Colonic mucosa (tissue), 4 donors: ENCODE measurements around the gene ETV2. TPM values are rescaled to one million over a fixed set of nuclear protein-coding genes. Genes with fewer than 3 reads are reported as not detected.
A peak's percentile ranks its signal among the peaks of the same experiment; 100 is the strongest.
"Not testable (repeated sequence)": the region's sequence is repeated elsewhere in the genome, so short reads cannot be mapped to it uniquely, and the experiment has no call there.

Source experiments
- DNase-seq: peaks from one replicate; pipeline ENCODE4 v3.0.0-alpha.2; 2020
- H3K27ac ChIP-seq: fragments of 200-600 bp; one replicate; pipeline ENCODE4 v1.8.0; 2021
- H3K27me3 ChIP-seq: fragments of 200-600 bp; one replicate; pipeline ENCODE4 v1.8.0; 2021
- H3K36me3 ChIP-seq: fragments of 200-600 bp; one replicate; pipeline ENCODE4 v1.8.0; 2021
- H3K4me1 ChIP-seq: fragments of 200-600 bp; one replicate; pipeline ENCODE4 v1.8.0; 2021; ENCODE audit warnings: mild to moderate bottlenecking
- H3K4me3 ChIP-seq: fragments of 200-600 bp; one replicate; pipeline ENCODE4 v1.8.0; 2021
- H3K9ac ChIP-seq, 2 donors: one replicate each; pipeline ENCODE4 v1.7.0; 2013; ENCODE audit warnings: control low read depth in 2 of 2, low read depth in 2 of 2, low read length in 2 of 2
- H3K9me3 ChIP-seq: fragments of 200-600 bp; one replicate; pipeline ENCODE4 v1.8.0; 2021
- CTCF ChIP-seq: fragments of 200-600 bp; IDR thresholded peaks from one replicate; pipeline ENCODE4 v1.8.0; 2022; ENCODE audit warnings: antibody characterized with exemption, mild to moderate bottlenecking
- intact Hi-C: fragments of 100-400 bp; cut with DNase I; formaldehyde crosslinking; loops from one replicate; pipeline ENCODE4 v1.14.1; 2022
- total RNA-seq, 2 donors: library from RNA; stranded (reverse); fragmentation: NEBNext Ultra II Directional in 1 of 2; extraction: Animal tissue kit (Norgen Biotek cat#: 25700) in 1 of 2; gene quantifications; one replicate each; pipeline ENCODE4 v1.2.1, GENCODE V29; 2021
- donor health status: healthy.
- donor health status: DM: no; HTN: no; CAD: no.
- donor health status: DM: no; HTN: no; CAD: no.

The ETV2 gene
- 1 to 10 TPM; 1.4 to 1.9 TPM for total RNA-seq

GRCh38 chr19:35641515-35642151 is at the start of gene ETV2:
Gene ETV2, plus strand, starts transcription at chr19:35641745. Its CDS starts 716 bp downstream, at chr19:35642461.
- peak; percentile 38 for DNase-seq
- Histone ChIP-seq H3K27ac (no peak within 1 kb of the TSS), H3K9ac (peak within 1 kb of the TSS in 1 of 2 donors; percentile 12), H3K9me3 (no peaks in the 10 kb centered on the region), H3K4me3 (no peak within 1 kb of the TSS), H3K4me1 (no peaks in the 10 kb centered on the region), H3K27me3 (no peaks in the 10 kb centered on the region), H3K36me3 (no peaks in the 10 kb centered on the region)
- no peak for TF ChIP-seq CTCF
- intact Hi-C loops: no loop called here

- DNase-seq: no peak
- Histone ChIP-seq H3K27ac (no peak overlapping the region), H3K36me3 (no peaks in the 10 kb centered on the region), H3K9me3 (no peaks in the 10 kb centered on the region), H3K9ac (no peak overlapping the region), H3K27me3 (no peaks in the 10 kb centered on the region), H3K4me1 (no peaks in the 10 kb centered on the region), H3K4me3 (no peak overlapping the region)
- TF ChIP-seq CTCF: peak; percentile 43
- intact Hi-C loops: no loop called here
Measured at GRCh38 chr19:35592226-35592625, 49.3 kb upstream of the ETV2 start.

GRCh38 chr19:35595026-35595425 is 46.5 kb upstream of the ETV2 start:
- H3K9me3 ChIP-seq, DNase-seq, H3K4me3 ChIP-seq, H3K36me3 ChIP-seq, H3K4me1 ChIP-seq, H3K27ac ChIP-seq, intact Hi-C loops, H3K27me3 ChIP-seq, H3K9ac ChIP-seq: not testable (repeated sequence)

GRCh38 chr19:35595928-35596327 is 45.6 kb upstream of the ETV2 start:
- no peaks in the 10 kb centered on the region for H3K36me3 ChIP-seq
- intact Hi-C loops: no loop called here

GRCh38 chr19:35596366-35596999 is 45.1 kb upstream of the ETV2 start:
- no peak for DNase-seq
- Histone ChIP-seq H3K4me1 (no peaks in the 10 kb centered on the region), H3K27me3 (no peaks in the 10 kb centered on the region), H3K4me3 (no peak overlapping the region), H3K9me3 (no peaks in the 10 kb centered on the region), H3K9ac (no peak overlapping the region), H3K36me3 (no peaks in the 10 kb centered on the region), H3K27ac (no peak overlapping the region)
- no peak for TF ChIP-seq CTCF
- intact Hi-C loops: no loop called here

More at GRCh38 chr19:35595928-35596327, 45.6 kb upstream of the ETV2 start:
- no peak for TF ChIP-seq CTCF
- DNase-seq: no peak
- Histone ChIP-seq H3K27me3 (no peaks in the 10 kb centered on the region), H3K4me1 (no peaks in the 10 kb centered on the region), H3K9ac (no peak overlapping the region), H3K27ac (no peak overlapping the region), H3K4me3 (no peak overlapping the region), H3K9me3 (no peaks in the 10 kb centered on the region)

GRCh38 chr19:35601971-35602370 is 39.6 kb upstream of the ETV2 start:
- no peak for DNase-seq
- Histone ChIP-seq H3K27ac (no peak overlapping the region), H3K4me1 (no peaks in the 10 kb centered on the region), H3K4me3 (no peak overlapping the region), H3K36me3 (no peaks in the 10 kb centered on the region), H3K9ac (no peak overlapping the region), H3K27me3 (no peaks in the 10 kb centered on the region), H3K9me3 (no peaks in the 10 kb centered on the region)
- no peak for TF ChIP-seq CTCF
- intact Hi-C loops: no loop called here

- H3K9me3 ChIP-seq, H3K4me1 ChIP-seq, H3K4me3 ChIP-seq, H3K27me3 ChIP-seq, H3K27ac ChIP-seq, H3K9ac ChIP-seq, DNase-seq, H3K36me3 ChIP-seq, intact Hi-C loops: not testable (repeated sequence)
Measured at GRCh38 chr19:35604436-35604835, 37.1 kb upstream of the ETV2 start.

GRCh38 chr19:35607170-35607569 is 34.4 kb upstream of the ETV2 start:
- H3K36me3 ChIP-seq, H3K27ac ChIP-seq, intact Hi-C loops, H3K9me3 ChIP-seq, H3K4me3 ChIP-seq, DNase-seq, H3K9ac ChIP-seq, H3K4me1 ChIP-seq, H3K27me3 ChIP-seq: not testable (repeated sequence)
